Choroid plexus epithelial cell (primary cell): ENCODE results near the gene PBX1.

Source experiments
- DNase-seq: peaks from one replicate; pipeline ENCODE4 v3.0.0-alpha.2; 2010; ENCODE audit warnings: low read depth
- H3K4me3 ChIP-seq: 2 replicates; pipeline ENCODE4 v1.5.1; 2011; ENCODE audit warnings: low read depth, mild to moderate bottlenecking, control low read depth, low read length, moderate library complexity
- TF ChIP-seq, protein P1 (sequence below): conservative IDR thresholded peaks from 2 replicates; pipeline ENCODE4 v1.5.1; 2011; ENCODE audit warnings: low read depth, mild to moderate bottlenecking, control low read depth, inconsistent platforms, low read length, moderate library complexity

PBX1 gene

DNA sequence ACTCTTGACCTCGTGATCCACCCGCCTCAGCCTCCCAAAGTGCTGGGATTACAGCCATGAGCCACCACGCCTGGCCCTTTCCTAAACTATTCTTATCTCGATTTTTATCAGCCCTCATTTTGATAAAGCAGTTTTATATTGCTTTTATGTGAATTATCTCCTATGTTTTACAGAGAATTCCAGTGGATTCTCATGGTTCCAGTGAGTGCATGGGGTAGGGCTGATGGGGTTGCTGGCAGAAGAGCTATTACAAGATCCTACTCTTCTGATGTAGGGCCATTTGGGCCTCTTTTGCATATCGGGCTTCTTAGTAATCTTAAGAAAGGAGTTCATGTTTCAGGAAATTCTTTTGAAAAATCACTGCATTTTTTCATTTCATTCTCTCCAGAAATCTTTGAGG, 187.6 kb downstream of the PBX1 start:
- peak; percentile 60 for DNase-seq
- H3K4me3 ChIP-seq: no peak overlapping the region
- TF ChIP-seq, protein P1, sequence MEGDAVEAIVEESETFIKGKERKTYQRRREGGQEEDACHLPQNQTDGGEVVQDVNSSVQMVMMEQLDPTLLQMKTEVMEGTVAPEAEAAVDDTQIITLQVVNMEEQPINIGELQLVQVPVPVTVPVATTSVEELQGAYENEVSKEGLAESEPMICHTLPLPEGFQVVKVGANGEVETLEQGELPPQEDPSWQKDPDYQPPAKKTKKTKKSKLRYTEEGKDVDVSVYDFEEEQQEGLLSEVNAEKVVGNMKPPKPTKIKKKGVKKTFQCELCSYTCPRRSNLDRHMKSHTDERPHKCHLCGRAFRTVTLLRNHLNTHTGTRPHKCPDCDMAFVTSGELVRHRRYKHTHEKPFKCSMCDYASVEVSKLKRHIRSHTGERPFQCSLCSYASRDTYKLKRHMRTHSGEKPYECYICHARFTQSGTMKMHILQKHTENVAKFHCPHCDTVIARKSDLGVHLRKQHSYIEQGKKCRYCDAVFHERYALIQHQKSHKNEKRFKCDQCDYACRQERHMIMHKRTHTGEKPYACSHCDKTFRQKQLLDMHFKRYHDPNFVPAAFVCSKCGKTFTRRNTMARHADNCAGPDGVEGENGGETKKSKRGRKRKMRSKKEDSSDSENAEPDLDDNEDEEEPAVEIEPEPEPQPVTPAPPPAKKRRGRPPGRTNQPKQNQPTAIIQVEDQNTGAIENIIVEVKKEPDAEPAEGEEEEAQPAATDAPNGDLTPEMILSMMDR: no peak

DNA sequence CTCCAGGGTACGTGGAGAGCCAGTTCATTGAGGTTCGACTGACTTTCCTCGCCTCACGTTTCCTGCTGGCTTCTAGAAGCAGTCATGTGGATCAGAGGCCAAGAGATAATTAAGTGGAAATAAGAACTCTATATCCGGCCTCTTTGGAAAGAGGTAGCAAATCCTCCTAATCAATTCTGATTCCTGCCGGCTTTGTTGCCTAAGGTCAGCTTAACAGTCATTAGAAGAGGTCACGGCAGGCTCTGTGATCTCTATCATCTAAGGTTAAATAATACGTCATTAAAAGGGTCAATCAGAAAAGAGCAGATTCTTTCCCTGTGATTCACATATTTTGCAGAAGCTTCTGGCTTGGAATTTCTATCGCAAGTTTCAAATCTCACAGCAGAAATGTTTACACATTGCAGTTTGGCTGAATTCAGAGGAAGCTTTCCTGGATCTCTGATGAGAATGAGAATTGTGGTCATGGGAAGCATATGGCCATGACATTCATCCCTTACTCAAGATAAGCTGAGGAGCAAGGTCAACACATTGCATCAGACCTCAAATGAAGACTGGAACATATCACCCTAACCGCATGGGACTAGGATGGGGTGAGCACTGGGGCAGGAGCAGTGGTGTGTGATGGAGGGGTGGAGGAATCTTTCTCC, 189.4 kb downstream of the PBX1 start:
- no peak overlapping the region for H3K4me3 ChIP-seq
- TF ChIP-seq, protein P1: no peak
- DNase-seq: peak; percentile 98

DNA sequence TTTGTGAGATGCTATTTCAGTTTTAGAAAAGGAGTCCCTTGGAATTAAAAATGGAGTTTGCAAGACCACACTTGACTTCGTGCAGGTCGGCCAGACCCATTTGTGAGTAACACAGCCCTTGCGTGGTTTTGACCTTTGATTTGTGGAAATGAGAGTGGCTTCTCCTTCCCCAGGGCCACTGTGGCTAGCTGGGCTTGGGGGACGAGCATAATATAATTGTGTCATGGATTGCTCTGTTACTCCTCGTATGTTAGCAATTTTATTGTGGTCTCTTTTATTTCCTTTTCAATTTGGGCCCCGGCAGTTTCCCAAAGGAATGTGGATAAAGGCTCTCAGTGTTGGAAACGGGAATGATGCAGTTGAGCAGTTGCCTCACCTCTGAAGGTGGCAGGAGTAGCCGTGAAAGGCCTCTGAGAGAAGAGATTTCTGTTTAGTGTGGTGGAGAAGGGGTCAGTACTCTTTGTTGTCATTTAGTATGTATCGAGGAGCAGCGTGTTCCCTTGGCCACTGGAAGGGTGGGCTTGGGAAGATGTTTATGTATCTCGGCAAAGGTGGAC, 194.6 kb downstream of the PBX1 start:
- no peak overlapping the region for H3K4me3 ChIP-seq
- no peak for DNase-seq
- TF ChIP-seq, protein P1: no peak

DNA sequence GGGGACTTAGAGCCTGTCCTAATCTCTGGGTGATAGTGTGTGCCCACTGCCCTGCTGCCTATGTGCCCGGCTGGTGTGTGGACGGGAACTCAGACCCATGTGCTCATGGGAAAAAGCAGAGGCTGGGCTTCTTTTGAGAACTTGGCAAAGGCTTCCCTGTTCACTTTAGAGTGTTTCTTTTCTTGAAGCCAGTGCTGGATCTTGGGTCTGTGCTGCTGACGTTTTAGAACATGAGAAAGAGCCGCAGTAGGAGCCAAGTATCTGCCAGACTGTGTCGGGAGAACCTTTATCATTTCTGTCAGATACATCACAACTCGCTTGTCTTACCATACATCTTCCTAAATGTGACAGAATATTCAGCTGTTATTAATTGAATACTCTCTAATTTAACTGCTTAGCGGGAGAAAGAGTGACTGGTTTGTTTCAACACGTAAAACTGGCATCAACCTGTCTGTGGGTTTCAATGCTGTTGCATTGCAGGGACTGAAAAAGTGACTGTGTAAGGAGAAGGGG, 195.2 kb downstream of the PBX1 start:
- no peak for DNase-seq
- TF ChIP-seq, protein P1: no peak
- no peak overlapping the region for H3K4me3 ChIP-seq

DNA sequence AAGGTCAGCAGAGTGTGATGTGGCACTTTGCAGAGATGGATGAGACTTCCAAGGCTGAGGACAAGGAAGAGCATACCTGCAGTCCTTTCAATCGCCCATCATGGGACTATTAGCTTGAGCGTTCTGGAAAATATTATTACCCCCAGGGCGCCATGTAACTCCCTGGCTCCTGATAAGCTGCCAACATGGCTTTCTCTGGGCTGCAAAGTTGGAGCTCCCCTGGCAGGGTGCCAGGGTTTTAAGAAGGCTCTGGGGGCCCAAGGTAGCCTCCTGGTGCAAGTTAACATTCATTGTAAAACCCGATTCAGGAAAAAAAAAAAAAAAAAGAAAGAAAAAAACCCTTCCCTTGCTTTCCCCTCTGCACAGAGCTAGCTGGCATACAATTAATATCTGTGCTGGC, 196.7 kb downstream of the PBX1 start:
- no peak overlapping the region for H3K4me3 ChIP-seq
- no peak for DNase-seq
- TF ChIP-seq, protein P1: no peak

DNA sequence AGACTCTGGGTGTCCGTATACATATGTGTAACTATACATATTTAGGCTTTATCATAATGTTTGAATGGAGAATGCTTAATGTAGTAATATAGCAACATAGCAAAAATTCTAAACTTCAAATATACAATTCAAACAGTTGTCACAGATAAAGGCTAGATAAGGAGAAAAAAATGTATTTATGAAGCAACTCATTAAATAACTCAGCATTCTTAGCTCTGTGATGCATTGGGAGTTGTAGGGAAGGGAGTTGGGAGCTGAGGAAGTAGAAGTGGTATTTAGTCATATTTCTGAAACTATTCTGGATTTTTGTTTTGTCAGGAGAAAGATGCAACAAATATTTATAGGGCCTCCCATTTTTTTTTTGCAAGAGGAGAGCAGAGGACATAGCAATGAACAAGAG, 197.8 kb downstream of the PBX1 start:
- TF ChIP-seq, protein P1: no peak
- H3K4me3 ChIP-seq: no peak overlapping the region
- no peak for DNase-seq

DNA sequence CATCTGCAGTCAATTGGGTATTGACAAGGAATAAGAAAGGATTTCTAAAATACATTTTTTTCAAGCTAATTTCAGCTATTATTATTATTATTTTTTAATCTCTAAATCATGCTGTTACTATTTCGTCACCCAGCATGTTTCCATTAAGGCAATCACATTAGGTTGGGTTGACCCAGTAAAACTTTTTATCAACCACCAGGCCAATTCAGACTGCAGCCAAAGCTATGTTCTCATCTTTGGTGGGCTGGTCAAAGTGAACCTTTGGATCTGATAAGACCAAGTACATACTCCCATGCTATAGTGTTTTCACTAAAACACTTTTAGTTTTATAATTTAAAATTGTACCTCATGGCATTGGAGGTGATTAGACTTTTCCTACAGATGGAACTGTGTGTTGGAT, 198.6 kb downstream of the PBX1 start:
- TF ChIP-seq, protein P1: no peak

More for the DNA sequence above, 198.6 kb downstream of the PBX1 start:
- no peak overlapping the region for H3K4me3 ChIP-seq
- DNase-seq: no peak
